ENCODE results near the gene THOC2.

Gene THOC2

GRCh38 chrX:123648028-123648810 is 84.6 kb downstream of the THOC2 start:
- TF ChIP-seq POLR2A (IDR thresholded peaks at IDR 0.05; ENCODE audit: low read depth, low read length), result no peak
- FAIRE-seq, result no peak
- no peak for DNase-seq (ENCODE audit: insufficient read length, low spot score)

GRCh38 chrX:123647244-123647643 is 85.6 kb downstream of the THOC2 start:
- no peak for TF ChIP-seq POLR2A (IDR thresholded peaks at IDR 0.05; ENCODE audit: low read depth, low read length)
- FAIRE-seq, result no peak

GRCh38 chrX:123629502-123629901 is 103.3 kb downstream of the THOC2 start:
- FAIRE-seq (no peak), DNase-seq (ENCODE audit: insufficient read length, low spot score) (no peak)
- no peak for TF ChIP-seq POLR2A (IDR thresholded peaks at IDR 0.05; ENCODE audit: low read depth, low read length)

More at GRCh38 chrX:123647244-123647643, 85.6 kb downstream of the THOC2 start:
- no peak for DNase-seq (ENCODE audit: insufficient read length, low spot score)

- no peak for TF ChIP-seq POLR2A (IDR thresholded peaks at IDR 0.05; ENCODE audit: low read depth, low read length)
- peak; percentile 9 for DNase-seq (ENCODE audit: insufficient read length, low spot score)
- peak; percentile 90 for FAIRE-seq
Measured at GRCh38 chrX:123626962-123627361, 105.9 kb downstream of the THOC2 start.

GRCh38 chrX:123625952-123626351 is 106.9 kb downstream of the THOC2 start:
- DNase-seq (ENCODE audit: insufficient read length, low spot score) (no peak), FAIRE-seq (no peak)
- no peak for TF ChIP-seq POLR2A (IDR thresholded peaks at IDR 0.05; ENCODE audit: low read depth, low read length)

- FAIRE-seq (no peak), DNase-seq (ENCODE audit: insufficient read length, low spot score) (no peak)
- no peak for TF ChIP-seq POLR2A (IDR thresholded peaks at IDR 0.05; ENCODE audit: low read depth, low read length)
Measured at GRCh38 chrX:123625477-123625876, 107.4 kb downstream of the THOC2 start.

GRCh38 chrX:123617007-123617406 is 115.8 kb downstream of the THOC2 start:
- FAIRE-seq, result no peak
- DNase-seq (ENCODE audit: insufficient read length, low spot score), result no peak
- TF ChIP-seq POLR2A (IDR thresholded peaks at IDR 0.05; ENCODE audit: low read depth, low read length), result no peak

- no peak for DNase-seq (ENCODE audit: insufficient read length, low spot score)
- TF ChIP-seq POLR2A (IDR thresholded peaks at IDR 0.05; ENCODE audit: low read depth, low read length), result no peak
- FAIRE-seq, result no peak
Measured at GRCh38 chrX:123610915-123611314, 121.9 kb downstream of the THOC2 start.

GRCh38 chrX:123607806-123608205 is 125.0 kb downstream of the THOC2 start:
- FAIRE-seq (no peak), DNase-seq (ENCODE audit: insufficient read length, low spot score) (no peak)
- TF ChIP-seq POLR2A (IDR thresholded peaks at IDR 0.05; ENCODE audit: low read depth, low read length), result no peak

- no peak for TF ChIP-seq POLR2A (IDR thresholded peaks at IDR 0.05; ENCODE audit: low read depth, low read length)
- no peak for FAIRE-seq
- no peak for DNase-seq (ENCODE audit: insufficient read length, low spot score)
Measured at GRCh38 chrX:123607270-123607669, 125.6 kb downstream of the THOC2 start.

GRCh38 chrX:123603491-123603890 is 129.4 kb downstream of the THOC2 start:
- DNase-seq (ENCODE audit: insufficient read length, low spot score), result no peak
- no peak for FAIRE-seq
- no peak for TF ChIP-seq POLR2A (IDR thresholded peaks at IDR 0.05; ENCODE audit: low read depth, low read length)

- DNase-seq (ENCODE audit: insufficient read length, low spot score) (no peak), FAIRE-seq (no peak)
- no peak for TF ChIP-seq POLR2A (IDR thresholded peaks at IDR 0.05; ENCODE audit: low read depth, low read length)
Measured at GRCh38 chrX:123601437-123601836, 131.4 kb downstream of the THOC2 start.

- no peak for DNase-seq (ENCODE audit: insufficient read length, low spot score)
- no peak for FAIRE-seq
- TF ChIP-seq POLR2A (IDR thresholded peaks at IDR 0.05; ENCODE audit: low read depth, low read length), result no peak
Measured at GRCh38 chrX:123600181-123600580, 132.7 kb downstream of the THOC2 start.

- DNase-seq (ENCODE audit: insufficient read length, low spot score) (no peak), FAIRE-seq (no peak)
- no peak for TF ChIP-seq POLR2A (IDR thresholded peaks at IDR 0.05; ENCODE audit: low read depth, low read length)
Measured at GRCh38 chrX:123590842-123591486, 141.9 kb downstream of the THOC2 start.

GRCh38 chrX:123588723-123589122 is 144.1 kb downstream of the THOC2 start:
- no peak for FAIRE-seq
- no peak for DNase-seq (ENCODE audit: insufficient read length, low spot score)
- TF ChIP-seq POLR2A (IDR thresholded peaks at IDR 0.05; ENCODE audit: low read depth, low read length), result no peak
